Thymus (tissue), 11 donors: ENCODE data around the gene AQP5. TPM values are rescaled to one million over a fixed set of nuclear protein-coding genes. Genes with fewer than 3 reads are reported as not detected.

Experiments
- DNase-seq, 9 donors: peaks; one replicate each; pipeline ENCODE4 v3.0.0-alpha.2; 2013; ENCODE audit warnings: low spot score in 9 of 9, low read depth in 6 of 9, missing footprints in 1 of 9
- H3K27ac ChIP-seq, 2 donors: one replicate each; pipeline ENCODE4 v1.5.1; 2013; ENCODE audit warnings: control low read depth in 1 of 2, low read depth in 1 of 2, low read length in 1 of 2, mild to moderate bottlenecking in 1 of 2, moderate library complexity in 1 of 2
- H3K27me3 ChIP-seq, 2 donors: one replicate each; pipeline ENCODE4 v1.5.1; 2013; ENCODE audit warnings: low read length in 1 of 2; ENCODE audit not compliant: control insufficient read depth in 2 of 2, insufficient read depth in 1 of 2
- H3K36me3 ChIP-seq, 2 donors: one replicate each; pipeline ENCODE4 v1.5.1; 2013; ENCODE audit warnings: low read length in 1 of 2, mild to moderate bottlenecking in 1 of 2, moderate library complexity in 1 of 2; ENCODE audit not compliant: control insufficient read depth in 2 of 2, insufficient read depth in 2 of 2
- H3K4me1 ChIP-seq, 2 donors: one replicate each; pipeline ENCODE4 v1.5.1; 2013; ENCODE audit warnings: low read length in 2 of 2; ENCODE audit not compliant: control insufficient read depth in 2 of 2, insufficient read depth in 2 of 2
- H3K4me3 ChIP-seq, 2 donors: one replicate each; pipeline ENCODE4 v1.5.1; 2013; ENCODE audit warnings: low read length in 2 of 2, control low read depth in 1 of 2, mild to moderate bottlenecking in 1 of 2
- H3K9me3 ChIP-seq, 2 donors: one replicate each; pipeline ENCODE4 v1.5.1; 2013; ENCODE audit warnings: low read length in 1 of 2, mild to moderate bottlenecking in 1 of 2; ENCODE audit not compliant: control insufficient read depth in 2 of 2, insufficient read depth in 1 of 2
- WGBS: extraction: QIAGEN DNeasy Blood & Tissue Kit; methylation state at CpG from one replicate; pipeline ENCODE4 v1.1.7; 2013; 5-methylcytosine and 5-hydroxymethylcytosine counted together
- polyA plus RNA-seq: library from polyadenylated mRNA; stranded (reverse); fragments of 200-250 nt; gene quantifications from one replicate; pipeline ENCODE4 v1.2.3, GENCODE V29; 2013
- total RNA-seq: library from RNA; stranded (reverse); fragments of 120-200 nt; gene quantifications from one replicate; pipeline ENCODE4 v1.2.4, GENCODE V29; 2013
- donor health status: healthy.

The AQP5 gene
- total and polyA plus RNA-seq, 2 donors, result 0.09 to 0.37 TPM

DNA sequence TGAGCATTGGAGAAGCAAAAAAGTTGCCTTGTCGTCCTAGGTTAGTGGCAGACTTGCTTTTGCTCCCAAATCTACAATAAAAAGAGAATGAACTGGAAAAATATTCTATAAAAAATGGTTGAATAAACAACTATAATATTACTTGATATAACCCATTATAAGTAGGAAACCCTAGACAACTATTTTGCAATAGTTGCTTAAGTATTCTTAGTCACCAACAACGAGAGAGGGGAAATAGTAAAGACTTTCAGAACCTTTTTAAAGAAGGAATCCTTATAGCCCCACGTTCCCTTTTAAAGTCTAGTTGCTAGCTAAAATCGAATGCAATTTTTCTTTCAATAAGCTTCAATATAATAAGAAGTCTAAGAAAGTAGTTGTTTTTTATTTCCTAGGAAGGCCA, 28.6 kb downstream of the AQP5 start:
- H3K27ac ChIP-seq, result no peak overlapping the region
- H3K9me3 ChIP-seq, result no peaks in the 10 kb centered on the region
- H3K4me1 ChIP-seq, result no peaks in the 10 kb centered on the region
- H3K4me3 ChIP-seq, result no peak overlapping the region
- 95% methylated on average over 4 of the region's 4 CpGs for WGBS
- H3K27me3 ChIP-seq, result no peaks in the 10 kb centered on the region
- H3K36me3 ChIP-seq, result peaks cover 51 to 86% of the 10 kb centered on the region in 2 donors
- no peak for DNase-seq

DNA sequence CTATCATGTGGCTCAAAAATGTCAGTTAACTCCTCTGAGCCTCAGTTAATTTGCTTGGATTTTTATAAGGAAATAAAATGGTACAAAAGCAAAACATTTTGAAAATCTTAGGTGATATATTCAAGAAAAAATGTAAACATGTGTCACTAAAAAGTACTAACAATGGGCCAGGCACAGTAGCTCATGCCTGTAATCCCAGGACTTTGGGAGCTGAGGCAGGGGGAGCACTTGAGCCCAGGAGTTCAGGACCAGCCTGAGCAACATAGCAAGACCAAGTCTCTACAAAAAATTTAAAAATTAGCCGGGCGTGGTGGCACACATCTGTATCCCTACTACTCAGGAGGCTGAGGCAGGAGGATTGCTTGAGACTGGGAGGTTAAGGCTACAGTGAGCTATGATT, 36.8 kb downstream of the AQP5 start:
- H3K9me3 ChIP-seq, result no peaks in the 10 kb centered on the region
- 96% methylated on average over 2 of the region's 2 CpGs for WGBS
- H3K4me3 ChIP-seq, result no peak overlapping the region
- H3K4me1 ChIP-seq, result no peaks in the 10 kb centered on the region
- H3K27ac ChIP-seq, result no peak overlapping the region
- no peaks in the 10 kb centered on the region for H3K27me3 ChIP-seq
- peaks cover 55 to 86% of the 10 kb centered on the region in 2 donors for H3K36me3 ChIP-seq
- DNase-seq, result no peak

DNA sequence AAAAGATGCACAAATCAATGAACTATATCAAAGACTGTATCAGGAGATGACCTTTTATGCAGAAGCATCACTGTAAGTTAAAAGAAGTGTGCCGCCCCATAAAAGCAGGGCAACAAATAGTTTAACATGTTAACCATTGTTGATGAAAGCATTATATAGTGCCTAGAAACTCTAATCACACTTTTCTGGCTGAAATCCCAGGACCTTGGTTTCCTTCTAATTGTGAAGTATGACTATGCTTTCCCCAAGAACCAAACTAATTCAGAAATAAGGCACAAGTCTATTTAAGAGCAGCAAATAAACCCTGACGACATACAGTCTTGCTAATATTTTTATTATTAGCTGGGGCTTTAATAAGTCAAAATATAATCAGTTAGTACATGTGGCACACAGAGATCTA, 41.9 kb downstream of the AQP5 start:
- no peak for DNase-seq

DNA sequence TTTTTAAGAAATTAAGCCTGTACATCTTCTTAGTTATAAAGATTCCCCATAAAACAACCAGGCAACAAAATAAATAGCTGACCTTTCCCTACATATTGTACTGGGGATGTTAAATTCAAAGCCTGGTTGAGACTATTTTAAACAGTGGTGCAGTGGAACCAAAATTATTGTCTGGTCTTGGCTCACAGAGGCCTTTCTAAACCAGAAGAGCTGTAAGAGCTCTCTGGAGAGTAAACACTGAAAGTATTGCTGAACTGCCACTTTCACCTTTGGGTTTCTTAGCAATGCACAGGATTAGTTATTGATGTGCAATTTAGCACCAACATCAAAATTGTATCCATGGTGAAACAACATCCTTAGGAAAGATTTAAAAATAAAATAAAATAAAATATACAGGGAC, 43.0 kb downstream of the AQP5 start:
- peaks cover 47 to 77% of the 10 kb centered on the region in 2 donors for H3K36me3 ChIP-seq
- H3K27me3 ChIP-seq, result no peaks in the 10 kb centered on the region
- DNase-seq, result no peak
- H3K9me3 ChIP-seq, result no peaks in the 10 kb centered on the region
- no peaks in the 10 kb centered on the region for H3K4me1 ChIP-seq
- H3K4me3 ChIP-seq, result no peak overlapping the region
- no peak overlapping the region for H3K27ac ChIP-seq

More for the DNA sequence above, 41.9 kb downstream of the AQP5 start:
- no peaks in the 10 kb centered on the region for H3K4me1 ChIP-seq
- WGBS, result 97% methylated on average over 2 of the region's 2 CpGs
- peaks cover 50 to 79% of the 10 kb centered on the region in 2 donors for H3K36me3 ChIP-seq
- H3K27ac ChIP-seq, result no peak overlapping the region
- H3K9me3 ChIP-seq, result no peaks in the 10 kb centered on the region
- no peaks in the 10 kb centered on the region for H3K27me3 ChIP-seq
- no peak overlapping the region for H3K4me3 ChIP-seq

DNA sequence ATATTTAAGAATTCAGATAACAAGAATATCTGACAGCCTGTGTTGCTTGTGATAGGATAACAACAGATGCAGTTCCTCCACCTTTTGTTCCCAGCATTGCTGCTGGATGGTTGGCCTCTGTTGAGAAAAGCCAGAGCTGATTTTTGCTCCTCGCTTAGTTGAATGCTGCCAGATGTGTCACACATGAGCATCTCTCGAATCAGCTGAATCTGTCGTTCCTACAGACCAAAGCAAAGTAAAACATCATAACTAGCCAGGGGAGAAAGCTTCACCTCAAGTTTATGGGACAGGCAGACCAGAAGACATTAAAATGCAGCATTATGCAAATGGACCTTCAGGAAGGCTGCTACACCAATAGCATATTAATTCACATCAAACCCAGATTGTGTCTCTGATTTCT, 43.5 kb downstream of the AQP5 start:
- Histone ChIP-seq H3K4me1 (no peaks in the 10 kb centered on the region), H3K27ac (no peak overlapping the region), H3K27me3 (no peaks in the 10 kb centered on the region), H3K9me3 (no peaks in the 10 kb centered on the region), H3K36me3 (peaks cover 45 to 77% of the 10 kb centered on the region in 2 donors), H3K4me3 (no peak overlapping the region)
- WGBS, result 98% methylated on average over 3 of the region's 3 CpGs
- DNase-seq, result no peak

DNA sequence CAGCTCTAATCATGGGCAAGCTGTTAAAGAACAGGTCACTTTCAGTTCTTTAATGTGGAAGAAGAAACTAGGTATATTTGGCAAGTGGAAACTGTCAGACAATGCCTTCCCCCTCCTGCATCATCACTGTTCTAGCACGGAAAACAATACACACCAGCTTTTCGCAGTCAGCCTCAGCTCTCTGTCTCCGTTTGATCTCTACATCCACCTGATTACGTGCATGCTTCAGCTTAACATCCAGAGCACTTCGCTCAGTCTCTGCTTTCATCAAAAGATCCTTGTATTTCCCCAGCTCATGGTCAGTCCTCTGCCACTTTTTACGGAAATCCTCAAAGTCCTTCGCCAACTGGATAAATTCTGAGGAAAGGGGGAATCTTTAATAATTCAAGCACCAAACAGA, 44.6 kb downstream of the AQP5 start:
- Histone ChIP-seq H3K27me3 (no peaks in the 10 kb centered on the region), H3K36me3 (peaks cover 37 to 77% of the 10 kb centered on the region in 2 donors), H3K4me1 (no peaks in the 10 kb centered on the region), H3K9me3 (no peaks in the 10 kb centered on the region), H3K4me3 (no peak overlapping the region), H3K27ac (no peak overlapping the region)
- no peak for DNase-seq
- WGBS, result 97% methylated on average over 7 of the region's 7 CpGs

DNA sequence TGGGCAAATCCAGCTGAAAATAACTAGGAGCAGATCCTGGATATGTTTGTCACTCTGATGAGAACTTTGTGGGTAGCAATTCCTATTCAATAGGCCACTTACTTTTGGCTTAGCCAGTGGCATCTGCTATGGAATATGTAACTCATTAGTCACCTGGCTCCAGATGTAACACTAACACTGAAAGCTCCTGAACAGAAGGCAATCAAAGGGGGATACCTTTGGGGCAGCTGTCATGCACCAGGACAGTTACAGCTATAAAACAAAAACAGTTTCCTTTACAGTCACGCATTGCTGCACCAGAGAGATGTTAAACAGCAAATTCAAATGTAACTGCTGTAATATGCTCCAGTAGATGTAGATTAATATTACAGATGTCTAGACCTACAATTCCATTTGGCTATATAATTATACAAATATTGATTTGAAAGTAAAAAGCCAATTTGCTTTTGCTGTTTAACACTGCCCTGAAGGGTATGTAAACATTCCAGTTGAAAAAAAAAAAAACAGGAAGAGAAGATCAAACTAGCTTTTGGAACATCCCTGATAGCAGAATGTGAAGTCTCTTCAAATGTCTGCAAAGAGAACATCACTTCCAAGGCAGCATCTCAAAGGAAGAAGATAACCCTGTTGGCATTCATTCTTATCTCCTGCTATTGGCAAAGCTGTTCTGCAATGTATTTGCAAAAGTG, 45.2 kb downstream of the AQP5 start:
- peaks cover 33 to 74% of the 10 kb centered on the region in 2 donors for H3K36me3 ChIP-seq
- no peak for DNase-seq
- peak overlapping the region in 1 of 2 donors; percentile 13 for H3K27ac ChIP-seq
- H3K4me3 ChIP-seq, result no peak overlapping the region
- H3K4me1 ChIP-seq, result no peaks in the 10 kb centered on the region
- no peaks in the 10 kb centered on the region for H3K9me3 ChIP-seq
- no peaks in the 10 kb centered on the region for H3K27me3 ChIP-seq
- 99% methylated on average over 1 of the region's 1 CpG for WGBS

DNA sequence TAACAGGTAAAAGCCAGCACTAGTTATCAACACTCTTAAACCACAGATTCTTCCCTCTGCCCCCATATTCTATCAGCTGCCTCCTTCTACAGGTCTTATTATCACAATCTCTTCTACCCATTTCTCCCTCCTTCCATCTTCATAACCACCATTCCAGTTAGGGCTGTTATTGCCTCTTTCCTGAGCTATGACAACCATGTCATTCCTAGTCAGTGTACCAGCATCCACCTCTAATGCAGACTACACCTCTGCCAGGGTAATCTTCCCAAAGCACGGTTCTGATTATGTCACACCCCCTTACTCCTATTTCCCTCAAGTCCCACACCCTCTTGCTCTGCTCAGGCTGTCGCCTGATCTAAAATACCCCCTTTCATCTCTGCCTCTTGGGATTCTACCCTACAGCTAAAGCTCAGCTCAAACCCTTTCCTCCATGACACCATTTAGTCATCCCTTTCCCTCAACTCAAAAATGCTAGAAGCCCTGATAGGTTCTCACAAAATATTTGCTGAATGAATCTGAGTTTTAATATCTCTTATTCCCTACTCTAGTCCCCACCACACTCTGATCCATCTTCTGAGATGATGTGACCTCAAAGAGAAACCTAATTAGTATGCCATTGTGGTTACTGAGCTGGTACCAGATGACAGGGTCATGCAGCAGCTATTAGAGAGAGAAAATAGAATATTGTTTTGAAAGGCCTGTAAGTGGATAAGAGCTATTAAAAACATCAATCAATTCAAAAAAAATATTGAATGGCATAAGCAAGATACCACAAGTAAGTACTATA, 51.9 kb downstream of the AQP5 start:
- DNase-seq, result no peak
- Histone ChIP-seq H3K4me1 (no peaks in the 10 kb centered on the region), H3K27ac (no peak overlapping the region), H3K4me3 (no peak overlapping the region), H3K9me3 (no peaks in the 10 kb centered on the region), H3K27me3 (no peaks in the 10 kb centered on the region), H3K36me3 (peaks cover 16 to 61% of the 10 kb centered on the region in 2 donors)
- 96% methylated on average over 2 of the region's 2 CpGs for WGBS

DNA sequence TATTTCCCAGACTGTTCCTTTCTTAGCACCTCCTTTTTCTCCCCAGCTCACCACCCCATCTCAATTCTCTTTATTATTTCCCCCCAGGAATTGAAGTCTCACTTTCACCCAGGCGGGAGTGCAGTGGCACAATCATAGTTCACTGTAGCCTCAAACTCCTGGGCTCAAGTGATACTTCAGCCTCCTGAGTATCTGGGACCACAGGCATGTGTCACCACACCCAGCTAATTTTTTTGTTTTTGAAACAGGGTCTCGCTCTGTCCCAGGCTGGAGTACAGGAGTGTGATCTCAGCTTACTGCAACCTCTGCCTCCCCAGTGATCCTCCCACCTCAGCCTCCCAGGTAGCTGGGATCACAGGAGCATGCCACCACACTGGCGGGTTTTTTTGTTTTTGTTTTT, 52.7 kb downstream of the AQP5 start:
- Histone ChIP-seq H3K9me3 (no peaks in the 10 kb centered on the region), H3K36me3 (peaks cover 10 to 56% of the 10 kb centered on the region in 2 donors), H3K4me3 (no peak overlapping the region), H3K27me3 (no peaks in the 10 kb centered on the region), H3K4me1 (no peaks in the 10 kb centered on the region), H3K27ac (no peak overlapping the region)
- WGBS, result 95% methylated on average over 3 of the region's 3 CpGs
- no peak for DNase-seq
